ENCODE results near the gene SSBP3.

SSBP3 gene

DNA sequence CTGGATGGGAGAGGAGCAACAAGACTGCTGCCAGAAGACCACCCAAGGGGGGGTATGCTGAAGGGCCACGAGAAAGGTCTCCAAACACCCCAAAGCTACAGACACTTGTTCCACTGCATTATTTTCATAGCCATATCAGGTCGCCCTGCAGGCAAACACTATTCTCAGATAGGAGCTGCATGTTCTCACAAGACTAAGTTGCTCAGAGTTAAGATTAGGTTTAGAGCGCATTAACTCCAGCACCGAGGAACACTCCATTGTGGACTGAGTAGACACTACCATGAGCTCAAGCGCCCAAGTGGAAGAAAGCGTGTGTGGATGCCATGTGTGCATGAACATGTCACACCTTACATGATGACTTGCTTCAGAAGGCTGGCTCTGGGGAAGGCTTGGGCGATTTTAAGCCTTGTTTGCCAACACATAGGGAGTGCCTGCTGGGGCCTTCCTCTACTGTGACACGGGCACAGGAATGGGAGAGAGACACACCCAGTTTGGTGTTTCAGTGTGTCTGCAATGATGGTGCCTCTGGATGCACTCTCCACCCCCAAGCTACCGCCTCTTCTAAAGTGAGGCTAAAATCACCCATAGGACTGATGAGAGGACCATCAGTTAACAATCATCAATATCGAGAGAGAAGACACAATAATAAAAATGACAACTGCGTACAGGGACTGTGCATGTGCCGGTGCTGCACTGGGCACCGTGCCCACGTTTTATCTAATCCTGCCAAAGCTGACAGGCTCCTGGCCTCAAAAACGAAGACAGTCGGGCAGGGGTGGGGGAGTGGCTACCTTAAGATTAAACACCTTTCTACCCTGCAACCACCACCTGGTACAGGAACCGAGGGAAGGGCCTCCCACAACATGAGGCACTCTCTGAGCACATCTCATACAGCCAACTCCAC lies 34.9 kb downstream of the SSBP3 start:
- no peak for DNase-seq (ENCODE audit: low read depth)

- DNase-seq (ENCODE audit: low read depth), result no peak
These were observed 35.8 kb downstream of the SSBP3 start for GRCh38 chr1:54370287-54370989.

DNA sequence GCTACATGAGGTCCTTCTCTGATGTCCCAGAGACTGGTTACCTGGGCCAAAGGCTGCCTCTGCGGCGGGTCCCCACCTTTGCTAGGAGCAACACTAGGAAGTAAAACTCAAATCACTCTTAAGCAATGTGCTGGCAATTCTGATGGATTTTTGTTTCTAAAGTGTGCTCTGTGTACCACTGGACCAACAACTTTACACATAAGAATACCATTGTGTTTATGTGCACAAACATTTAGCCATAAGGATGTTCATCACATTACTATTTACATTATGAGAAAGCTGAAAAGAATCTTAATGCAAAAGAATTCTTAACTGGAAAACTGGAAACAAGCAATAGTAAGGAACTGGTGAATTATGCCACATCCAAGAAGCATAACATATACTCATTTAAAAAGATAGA lies 38.6 kb downstream of the SSBP3 start:
- no peak for DNase-seq (ENCODE audit: low read depth)

DNA sequence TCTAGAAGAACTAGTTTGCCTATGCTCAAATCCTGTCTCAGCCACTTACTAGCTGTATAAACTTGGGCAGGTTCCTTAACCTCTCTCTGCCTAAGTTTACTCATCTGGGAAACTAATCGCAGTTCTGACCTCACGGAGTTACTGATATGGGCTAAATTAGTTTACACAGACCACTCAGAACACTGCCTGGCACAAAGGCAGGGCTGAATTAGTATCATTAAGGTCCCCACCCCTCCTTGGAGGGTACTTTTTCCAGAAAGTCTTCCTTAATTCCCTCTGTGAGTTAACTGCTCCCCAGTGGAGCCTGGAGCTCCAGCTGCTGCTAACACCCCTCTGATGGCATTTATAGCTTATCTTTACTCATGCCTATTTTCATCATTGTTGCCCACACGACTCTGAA lies 40.3 kb downstream of the SSBP3 start:
- DNase-seq (ENCODE audit: low read depth), result no peak

DNA sequence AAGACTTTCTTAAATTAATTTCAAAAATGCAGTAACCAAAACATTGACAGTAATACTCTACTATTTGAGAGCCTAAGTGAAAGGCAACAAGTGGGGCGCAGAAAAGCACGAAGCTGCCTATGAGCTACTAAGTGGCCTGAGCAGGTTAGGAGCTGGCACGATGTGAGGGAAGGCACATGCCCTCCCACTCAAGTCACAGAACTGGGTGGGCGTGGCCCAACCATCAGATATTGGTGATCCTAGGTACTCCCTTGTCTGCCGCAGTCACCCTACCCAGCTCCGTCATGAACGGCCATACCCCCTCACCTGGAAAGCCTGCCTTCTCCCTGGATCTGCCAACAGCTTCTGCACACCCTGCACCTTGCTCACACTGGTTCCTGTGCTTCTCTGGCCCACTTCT lies 40.8 kb downstream of the SSBP3 start:
- no peak for DNase-seq (ENCODE audit: low read depth)

DNA sequence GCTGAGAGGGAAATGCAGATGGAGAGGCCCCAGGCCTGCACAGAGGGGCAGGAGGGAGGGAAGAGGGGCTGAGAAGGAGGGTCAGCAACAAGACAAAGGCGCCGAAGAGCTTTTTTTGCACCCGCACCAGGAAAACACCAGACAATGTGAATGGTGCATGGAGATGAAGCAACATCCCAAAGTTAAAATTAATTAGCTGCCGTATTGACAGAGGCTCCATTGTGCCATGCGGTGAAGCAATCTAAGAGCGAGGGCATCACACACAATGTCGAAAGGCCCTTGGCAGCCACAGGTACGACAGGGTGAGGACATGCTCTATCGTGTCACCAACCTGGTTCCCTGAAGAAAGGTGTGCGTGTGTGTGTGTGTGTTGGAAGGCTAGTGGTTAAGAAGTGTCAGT lies 41.2 kb downstream of the SSBP3 start:
- no peak for DNase-seq (ENCODE audit: low read depth)

DNA sequence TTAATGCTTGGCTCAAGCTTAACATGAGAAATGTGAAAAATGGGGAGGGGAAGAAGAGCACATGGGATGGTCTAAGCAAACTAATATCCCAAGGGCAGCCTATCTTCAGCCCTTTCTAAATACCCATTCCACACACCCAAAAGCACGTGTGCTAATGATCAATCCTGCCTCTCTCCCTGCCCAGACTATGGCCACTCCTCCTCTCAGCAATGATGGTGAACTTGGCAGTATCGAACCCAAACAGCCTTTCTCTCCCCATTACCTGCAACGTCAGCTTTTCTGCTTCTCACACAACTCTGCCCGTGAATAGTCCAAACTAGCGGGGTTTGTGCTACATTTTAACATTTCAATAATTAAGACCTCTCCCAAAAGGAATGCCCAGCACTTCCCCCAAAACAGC lies 41.6 kb downstream of the SSBP3 start:
- no peak for DNase-seq (ENCODE audit: low read depth)

GRCh38 chr1:54363925-54364324 lies 42.3 kb downstream of the SSBP3 start:
- no peak for DNase-seq (ENCODE audit: low read depth)

DNA sequence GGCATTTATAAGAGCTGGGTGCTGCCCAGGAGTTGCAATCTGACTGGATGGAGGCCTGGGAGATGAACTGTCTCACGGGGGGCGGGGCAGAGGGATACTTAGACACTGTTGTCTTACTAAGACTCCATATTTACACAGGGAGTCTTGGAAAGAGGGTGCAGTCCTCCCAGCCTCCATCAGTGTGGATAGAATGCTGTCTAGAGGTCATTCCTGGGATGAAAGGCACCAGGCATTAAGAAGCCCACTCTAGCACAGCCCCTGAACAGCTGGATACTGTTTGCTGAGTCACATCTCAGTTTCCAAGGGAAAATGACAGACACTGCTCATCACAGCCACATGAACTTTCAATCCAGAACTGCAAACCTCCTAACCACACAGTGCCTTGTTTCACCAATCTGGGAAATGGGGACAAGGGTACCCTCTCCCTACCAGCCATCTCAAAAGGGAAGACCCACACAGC lies 43.3 kb downstream of the SSBP3 start:
- no peak for DNase-seq (ENCODE audit: low read depth)

DNA sequence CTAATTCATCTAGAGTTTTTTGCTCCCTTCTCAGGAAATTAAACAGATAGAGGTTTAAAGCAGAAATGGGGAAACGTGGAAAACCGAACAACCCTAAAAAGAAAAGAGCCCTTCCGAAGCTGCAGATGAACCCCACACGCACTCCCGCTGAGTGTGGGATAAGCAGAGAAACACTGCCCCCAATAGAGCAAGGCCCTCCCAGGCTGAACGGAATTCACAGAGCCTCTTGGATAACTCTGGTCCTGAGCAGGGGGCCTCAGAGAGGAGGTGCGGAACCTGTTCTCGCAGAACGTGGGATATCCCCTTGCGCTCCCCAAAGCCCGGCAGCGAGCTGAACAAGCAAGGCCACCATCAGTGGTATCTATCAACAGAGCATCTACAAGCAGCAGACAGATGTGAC lies 44.9 kb downstream of the SSBP3 start:
- no peak for DNase-seq (ENCODE audit: low read depth)

- no peak for DNase-seq (ENCODE audit: low read depth)
These were observed 45.8 kb downstream of the SSBP3 start for GRCh38 chr1:54360165-54361005.

GRCh38 chr1:54359393-54360162 lies 46.6 kb downstream of the SSBP3 start:
- no peak for DNase-seq (ENCODE audit: low read depth)

DNA sequence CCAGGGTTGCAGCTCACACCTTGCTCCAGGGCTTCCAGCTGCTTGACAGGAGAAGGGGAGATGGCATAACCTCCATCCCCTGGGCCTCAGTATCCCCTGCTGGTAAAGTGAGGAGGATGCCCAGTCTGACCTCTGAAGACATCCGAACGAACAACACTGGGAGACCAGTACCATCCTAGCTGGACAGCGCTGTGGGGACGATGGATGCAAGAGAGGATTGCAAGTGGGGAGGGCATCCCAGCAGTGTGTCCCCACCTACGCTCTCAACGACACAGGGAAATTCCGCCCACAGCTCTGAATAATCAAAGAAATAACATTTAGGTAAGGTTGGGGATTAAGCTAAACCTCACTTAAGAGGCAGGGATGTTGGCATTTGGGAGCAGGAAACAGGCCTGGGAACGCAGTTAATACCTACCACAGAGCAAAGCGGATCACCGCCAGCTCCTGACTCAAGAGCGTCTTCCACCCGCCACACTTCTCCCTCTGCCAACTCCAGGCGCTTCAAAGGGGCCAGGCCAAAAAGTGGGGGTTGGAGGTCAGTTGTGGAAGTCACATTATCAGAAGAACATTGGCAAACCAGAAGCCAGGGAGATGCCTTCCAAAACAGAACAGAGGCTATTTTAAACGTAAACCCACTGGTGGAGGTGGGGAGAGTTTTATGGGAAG lies 47.6 kb downstream of the SSBP3 start:
- no peak for DNase-seq (ENCODE audit: low read depth)

GRCh38 chr1:54357967-54358366 lies 48.2 kb downstream of the SSBP3 start:
- DNase-seq (ENCODE audit: low read depth), result no peak

GRCh38 chr1:54356680-54357147 lies 49.5 kb downstream of the SSBP3 start:
- DNase-seq (ENCODE audit: low read depth), result no peak

DNA sequence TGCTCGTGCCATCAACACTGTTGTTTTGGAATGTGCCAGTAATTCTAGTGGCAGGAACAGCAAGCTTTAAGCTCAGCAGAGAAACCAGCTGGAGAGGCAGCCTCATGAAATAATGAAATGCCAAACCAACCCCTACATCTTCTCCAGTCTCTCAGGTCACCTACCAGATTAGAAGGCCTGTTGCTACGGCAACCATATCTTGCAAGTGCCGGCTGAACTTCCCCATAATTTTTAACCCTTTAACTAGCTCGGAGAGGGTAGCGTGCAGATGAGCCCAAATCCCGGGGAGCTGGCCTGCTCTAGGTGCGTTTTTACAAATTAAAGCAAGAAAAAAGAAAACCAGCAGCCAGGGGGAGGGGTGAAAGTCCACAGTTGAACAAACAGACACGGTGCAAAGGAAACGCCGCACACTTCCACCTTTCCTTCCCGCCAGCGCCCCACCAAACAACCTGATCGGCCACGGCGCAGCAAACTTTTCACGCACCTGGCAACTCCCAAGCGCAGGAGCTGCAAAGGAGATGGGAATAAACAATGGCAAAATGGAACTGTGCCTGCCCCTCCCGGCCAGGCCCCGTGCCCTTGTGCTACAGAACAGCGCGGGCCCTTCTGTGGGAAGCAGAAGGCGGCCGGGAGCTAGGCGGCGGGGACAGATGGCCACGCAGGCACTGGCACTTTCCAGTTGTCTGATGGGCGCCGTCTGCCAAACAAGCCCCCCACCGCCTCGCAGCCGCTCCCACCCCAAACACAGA lies 50.1 kb downstream of the SSBP3 start:
- DNase-seq (ENCODE audit: low read depth), result no peak

- DNase-seq (ENCODE audit: low read depth), result no peak
These were observed 51.3 kb downstream of the SSBP3 start for GRCh38 chr1:54354899-54355298.

GRCh38 chr1:54353959-54354358 lies 52.2 kb downstream of the SSBP3 start:
- DNase-seq (ENCODE audit: low read depth), result no peak

GRCh38 chr1:54352755-54353154 lies 53.4 kb downstream of the SSBP3 start:
- no peak for DNase-seq (ENCODE audit: low read depth)

DNA sequence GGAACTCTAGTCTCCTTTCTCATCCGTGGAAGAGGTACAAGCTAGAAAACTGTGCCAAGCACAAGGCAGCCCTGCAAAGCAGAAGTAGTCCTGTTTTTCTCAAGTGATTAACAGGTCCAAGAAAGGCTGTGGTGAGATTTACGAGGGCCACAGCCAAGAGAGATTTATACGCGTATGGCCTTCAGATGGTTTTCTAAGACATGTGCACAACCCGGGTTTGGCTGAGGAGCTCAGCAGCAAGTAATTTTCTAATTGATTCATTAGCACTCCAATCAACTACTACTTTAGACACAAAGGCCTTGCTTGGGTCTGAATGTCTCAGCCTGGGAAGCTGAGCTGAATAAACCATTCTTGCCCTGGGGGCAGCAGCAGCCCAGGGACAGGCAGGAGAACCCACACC lies 55.8 kb downstream of the SSBP3 start:
- DNase-seq (ENCODE audit: low read depth), result no peak
